ENCODE measurements around the gene ELP2. TPM values are rescaled to one million over a fixed set of nuclear protein-coding genes. Genes with fewer than 3 reads are reported as not detected.

Gene ELP2
- total RNA-seq, 1 donor from 2014 or later, result 100 TPM

DNA sequence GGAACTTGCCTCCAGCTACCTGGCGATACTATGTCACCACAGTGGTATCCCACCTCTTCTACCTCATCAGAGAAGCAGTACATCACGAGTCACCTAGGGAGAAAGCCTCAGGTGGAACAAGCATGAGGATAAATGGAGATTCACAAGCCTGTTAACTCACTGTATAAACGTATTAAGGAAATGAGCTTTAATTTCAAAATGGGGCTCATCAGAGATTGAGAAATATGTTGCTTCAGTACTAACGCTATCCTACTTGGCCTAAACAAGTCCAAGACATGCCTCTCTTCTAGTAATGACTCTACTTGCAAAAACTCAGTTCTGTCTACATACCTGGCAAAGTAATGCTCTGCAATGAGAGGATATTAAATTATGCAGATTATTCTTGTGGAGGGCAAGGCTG lies 4.9 kb upstream of the ELP2 start:
- DNase-seq (ENCODE audit: low spot score), result no peak

DNA sequence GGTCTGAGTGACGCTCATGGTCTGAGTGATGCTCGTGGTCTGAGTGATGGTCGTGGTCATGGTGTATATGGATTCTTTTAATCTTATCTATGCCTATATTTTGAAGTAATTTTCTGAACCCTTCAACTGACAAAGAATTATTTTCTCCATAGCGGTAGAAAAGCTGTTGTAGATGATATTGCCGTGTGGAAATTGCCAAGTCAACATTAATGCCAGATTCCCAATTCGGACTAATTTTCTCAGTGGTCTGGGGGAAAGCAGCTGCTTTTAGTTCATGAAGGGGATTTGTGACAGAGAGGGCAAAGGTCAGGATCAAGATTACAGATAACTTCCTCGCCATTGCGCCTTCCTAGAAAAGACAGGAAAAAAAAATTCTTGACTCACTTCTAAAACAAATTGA lies 3.0 kb upstream of the ELP2 start:
- DNase-seq (ENCODE audit: low spot score), result no peak

DNA sequence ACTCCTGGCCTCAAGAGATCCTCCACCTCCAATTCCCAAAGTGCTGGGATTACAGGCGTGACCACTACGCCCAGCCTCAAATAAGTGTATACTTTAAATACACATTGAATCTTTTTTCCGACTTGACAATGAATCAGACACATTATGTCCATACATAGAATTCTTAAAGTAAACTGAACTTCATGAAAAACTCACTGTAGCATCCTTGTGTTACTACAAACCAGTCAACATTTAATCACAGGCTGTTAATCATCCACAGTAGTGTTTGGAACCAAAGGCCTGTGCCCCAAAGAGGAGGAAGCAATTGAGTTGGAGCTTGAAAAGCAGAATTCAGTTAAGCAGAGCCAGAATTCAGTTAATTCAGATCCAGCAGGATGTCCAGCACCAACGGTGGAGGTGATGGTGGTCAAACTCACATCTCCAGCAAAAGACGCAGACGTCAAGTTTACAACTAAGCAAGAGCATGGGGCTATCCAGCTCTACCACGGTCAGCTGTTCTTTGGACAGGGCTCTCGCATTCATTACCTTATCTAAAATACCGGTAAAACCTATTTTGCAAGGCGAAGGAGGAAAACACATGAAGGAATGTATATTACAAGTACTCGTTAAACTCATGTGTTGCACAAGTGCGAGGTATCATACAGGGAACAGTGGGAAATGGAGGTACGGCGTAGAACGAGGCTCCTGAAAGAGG lies 1.7 kb upstream of the ELP2 start:
- DNase-seq (ENCODE audit: low spot score), result peak; percentile 4

DNA sequence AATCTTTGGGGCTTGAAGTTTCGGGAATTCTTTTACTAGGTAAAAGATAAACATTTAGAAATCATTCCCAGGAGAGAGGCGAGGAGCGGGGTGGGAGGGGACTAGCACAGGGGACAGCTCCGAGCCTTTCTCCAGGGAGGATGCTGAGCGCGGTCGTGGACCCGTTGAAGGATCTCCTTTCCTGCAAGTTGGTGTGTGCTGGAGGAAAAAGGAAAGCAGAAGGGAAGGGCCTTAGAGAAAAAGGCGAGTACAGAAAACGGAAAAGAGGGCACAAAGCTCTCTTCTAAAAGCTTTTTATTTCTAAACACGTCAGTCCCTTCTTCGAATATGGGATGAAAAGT lies 1.2 kb upstream of the ELP2 start:
- DNase-seq (ENCODE audit: low spot score), result peak; percentile 32

DNA sequence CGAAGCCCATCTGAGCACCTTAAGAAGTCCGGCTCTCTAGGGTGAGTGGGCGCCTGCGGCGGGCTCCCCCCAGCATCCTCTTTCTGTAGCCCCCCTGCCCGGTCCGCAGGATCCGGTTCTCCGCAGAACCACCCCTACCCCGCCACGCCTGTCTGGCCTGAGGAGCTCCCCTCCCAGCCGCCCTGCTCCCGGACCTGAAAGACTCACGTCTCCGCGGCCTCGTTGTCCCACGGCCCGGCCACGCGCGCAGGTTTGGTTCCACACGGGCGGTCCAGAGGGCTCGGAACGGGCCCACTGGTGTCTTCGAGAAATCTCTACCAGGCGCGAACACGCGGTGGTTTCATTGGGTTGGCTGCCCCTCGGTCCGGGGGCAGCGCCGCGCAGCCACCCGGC lies 796 bp upstream of the ELP2 start:
- no peak for DNase-seq (ENCODE audit: low spot score)

DNA sequence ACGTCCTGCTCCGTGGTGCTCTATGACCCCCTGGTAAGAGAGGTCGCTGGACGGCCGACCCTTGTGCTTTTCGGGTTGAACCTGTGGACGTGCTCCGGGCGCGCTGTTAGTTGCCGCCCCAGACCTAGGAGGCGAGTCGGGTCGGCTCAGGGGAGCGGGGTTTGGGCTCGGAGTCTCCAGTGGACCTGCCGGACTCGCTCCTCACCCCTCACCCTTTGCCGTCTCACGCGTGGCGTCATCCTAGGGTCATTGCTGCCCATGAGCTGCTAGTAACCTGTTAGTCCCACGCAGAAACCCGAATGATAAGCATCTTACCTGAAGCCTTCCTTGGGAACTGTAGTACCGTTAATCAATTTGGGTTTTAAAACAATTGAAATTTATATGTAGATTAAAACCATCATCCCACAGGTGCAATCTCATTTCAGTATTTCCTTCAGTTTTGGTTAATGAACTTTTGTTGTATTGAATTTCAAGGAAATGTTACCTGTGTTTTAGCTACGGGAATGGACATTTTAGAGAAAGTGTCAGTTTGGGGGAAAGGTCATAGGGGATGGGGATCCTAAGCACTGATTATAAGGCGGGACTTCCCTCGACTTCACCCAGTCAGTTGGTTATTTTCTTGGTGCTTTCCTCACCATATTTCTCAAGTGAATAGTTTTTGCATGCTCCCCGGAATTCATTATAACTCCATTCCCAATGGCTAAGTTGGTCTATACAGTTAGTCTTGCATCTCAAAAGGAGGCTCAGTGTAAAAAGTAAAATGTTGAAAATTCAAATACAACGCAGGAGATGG lies 536 bp downstream of the ELP2 start:
- no peak for DNase-seq (ENCODE audit: low spot score)

DNA sequence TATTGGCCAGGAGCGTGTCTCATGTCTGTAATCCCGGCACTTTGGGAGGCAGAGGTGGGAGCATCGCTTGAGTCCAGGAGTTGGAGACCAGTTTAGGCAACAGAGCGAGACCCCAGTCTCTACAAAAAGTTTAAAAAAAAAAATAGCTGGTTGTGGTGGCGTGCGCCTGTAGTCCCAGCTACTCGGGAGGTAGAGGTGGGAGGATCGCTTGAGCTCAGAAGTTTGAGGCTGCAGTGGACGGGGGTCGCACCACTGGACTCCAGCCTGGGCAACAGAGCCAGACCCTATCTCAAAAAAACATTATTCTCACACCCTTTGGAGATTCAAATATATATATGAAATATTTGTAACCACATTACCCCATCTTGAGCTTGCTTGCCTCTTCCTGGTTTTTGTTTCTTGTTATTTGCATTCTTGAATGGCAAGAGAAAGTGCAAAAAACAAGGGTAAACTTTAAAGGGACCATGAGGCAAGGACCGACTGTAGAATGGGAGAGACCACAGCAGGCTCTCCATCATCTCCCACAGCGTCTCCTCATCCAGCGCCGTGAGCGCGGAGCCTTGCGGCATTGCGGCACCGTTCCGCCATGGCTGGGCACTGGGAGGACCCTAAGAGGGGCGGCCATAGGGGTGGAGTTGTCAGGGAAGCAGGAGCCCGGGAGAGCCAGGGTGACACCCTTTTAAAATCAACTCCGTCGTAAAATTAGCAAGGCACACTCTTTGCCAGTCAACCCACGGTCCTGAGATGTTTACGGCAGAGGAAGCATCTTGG lies 1.4 kb downstream of the ELP2 start:
- no peak for DNase-seq (ENCODE audit: low spot score)

DNA sequence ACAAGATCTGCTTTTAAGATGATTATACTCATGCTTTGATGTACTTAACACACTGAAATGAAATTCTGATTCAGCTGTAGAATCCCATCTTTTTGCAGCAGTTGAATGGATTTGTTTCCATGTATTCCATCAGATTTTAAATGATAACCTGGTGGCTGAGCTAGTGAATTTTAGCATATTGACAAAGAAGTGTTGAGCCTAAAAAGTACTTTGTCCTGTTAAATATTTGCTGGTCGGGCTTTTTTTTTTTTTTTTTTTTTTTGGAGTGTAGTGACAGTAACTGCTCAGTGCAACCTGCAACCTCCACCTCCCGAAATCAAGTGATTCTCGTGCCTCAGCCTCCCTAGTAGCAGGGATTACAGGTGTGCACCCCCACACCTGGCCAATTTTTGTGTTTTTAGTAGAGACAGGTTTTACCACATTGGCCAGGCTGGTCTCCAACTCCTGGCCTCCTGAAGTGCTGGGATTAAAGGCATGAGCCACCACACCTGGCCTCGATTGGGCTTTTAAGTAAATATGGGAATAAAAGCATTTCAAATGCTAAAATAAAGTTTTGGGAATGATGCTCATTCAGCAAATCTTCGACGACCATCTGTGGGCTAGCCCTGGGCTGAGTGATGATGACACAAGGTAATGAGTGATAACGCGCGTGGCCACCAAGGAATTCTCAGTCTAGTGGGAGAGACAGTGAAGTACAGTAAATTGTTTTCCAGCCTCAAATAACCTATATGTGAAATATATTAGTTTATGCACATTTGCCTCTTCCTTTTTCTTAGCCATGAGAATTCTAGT lies 2.2 kb downstream of the ELP2 start:
- DNase-seq (ENCODE audit: low spot score), result no peak

DNA sequence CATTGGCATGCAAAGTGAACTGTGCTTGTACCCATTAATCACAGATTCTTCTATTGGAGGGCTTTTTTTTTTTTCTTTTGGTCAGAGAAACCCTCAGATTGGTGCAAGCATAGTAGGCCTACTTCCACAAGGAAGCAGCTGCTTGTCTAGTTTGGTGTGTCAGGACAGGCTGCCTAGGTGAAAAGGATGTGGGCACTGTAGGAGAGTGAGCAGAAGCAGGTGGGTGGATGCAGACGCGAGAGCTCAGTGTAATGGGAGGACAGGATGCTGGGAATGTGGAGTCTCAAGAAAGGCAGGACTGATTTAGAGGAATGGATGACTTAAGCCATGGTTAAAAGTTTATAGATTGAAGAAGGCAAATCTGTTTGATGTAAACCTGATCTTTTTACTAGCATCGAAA lies 3.1 kb downstream of the ELP2 start:
- DNase-seq (ENCODE audit: low spot score), result no peak

DNA sequence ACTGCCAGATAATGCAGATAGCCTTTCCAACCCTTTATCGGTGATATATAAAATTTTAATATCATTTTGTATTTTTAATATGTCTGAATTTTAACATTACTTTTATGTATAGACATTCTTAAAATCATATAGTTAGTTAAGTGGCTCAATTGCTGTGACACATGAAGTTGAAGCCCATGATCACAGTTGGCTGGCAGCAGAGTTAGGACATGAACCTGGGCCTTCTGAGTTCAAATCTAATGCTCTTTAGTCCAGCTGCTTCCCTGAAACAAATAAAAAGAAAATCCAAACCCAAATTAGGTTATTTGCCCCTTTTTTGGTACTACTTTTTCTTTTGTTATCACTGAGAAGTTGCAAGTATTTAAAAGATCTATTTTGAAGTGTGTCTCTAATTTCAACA lies 5.6 kb downstream of the ELP2 start:
- no peak for DNase-seq (ENCODE audit: low spot score)

DNA sequence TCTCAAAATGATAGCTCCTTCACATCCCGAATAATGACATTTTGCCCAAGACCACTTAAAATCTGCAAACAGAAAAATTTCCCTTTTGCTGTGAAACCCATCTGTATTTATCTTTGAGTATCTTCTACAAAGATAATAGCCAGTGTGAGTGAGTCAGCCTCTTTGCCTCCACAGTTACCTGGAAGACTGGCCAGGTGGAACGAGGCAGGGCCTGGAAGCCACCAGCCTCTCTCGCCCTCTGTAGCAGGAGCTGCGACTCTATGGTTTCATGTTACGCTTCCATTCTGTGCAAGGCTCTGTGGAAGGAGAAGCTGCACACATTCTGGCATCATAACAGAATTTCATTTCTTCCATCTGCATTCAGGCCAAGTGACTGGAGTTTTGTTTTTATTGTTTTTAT lies 9.5 kb downstream of the ELP2 start:
- no peak for DNase-seq (ENCODE audit: low spot score)

DNA sequence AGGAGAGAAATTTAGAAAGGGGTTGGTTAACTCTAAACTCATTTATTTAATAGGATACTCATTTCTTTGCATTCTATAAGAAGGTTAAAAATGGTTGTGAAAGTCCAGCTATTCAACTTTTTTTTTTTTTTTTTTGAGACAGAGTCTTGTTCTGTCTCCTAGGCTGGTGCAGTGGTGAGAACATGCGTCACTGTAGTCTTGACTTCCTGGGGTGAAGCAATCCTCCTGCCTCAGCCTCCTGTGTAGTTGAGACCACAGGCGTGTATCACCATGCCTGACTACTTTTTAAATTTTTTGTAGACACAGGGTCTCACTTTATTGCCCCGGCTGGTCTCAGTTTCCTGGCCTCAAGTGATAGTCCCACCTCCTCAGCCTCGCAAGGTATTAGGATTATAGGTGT lies 11.9 kb downstream of the ELP2 start:
- no peak for DNase-seq (ENCODE audit: low spot score)

DNA sequence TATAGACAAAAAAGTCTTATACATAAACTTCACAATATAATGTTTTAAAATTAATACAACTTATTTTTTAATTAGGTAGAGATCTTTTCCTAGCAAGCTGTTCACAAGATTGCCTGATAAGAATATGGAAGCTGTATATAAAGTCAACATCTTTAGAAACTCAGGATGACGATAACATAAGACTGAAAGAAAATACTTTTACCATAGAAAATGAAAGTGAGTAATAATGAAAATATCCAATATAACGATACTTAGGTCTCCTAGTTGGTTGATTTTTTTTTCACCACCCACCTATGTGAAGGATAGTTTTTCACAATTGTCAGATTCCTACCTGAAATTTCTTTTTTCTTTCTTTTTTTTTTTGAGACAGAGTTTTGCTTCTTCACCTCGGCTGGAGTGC lies 13.1 kb downstream of the ELP2 start:
- DNase-seq (ENCODE audit: low spot score), result no peak

DNA sequence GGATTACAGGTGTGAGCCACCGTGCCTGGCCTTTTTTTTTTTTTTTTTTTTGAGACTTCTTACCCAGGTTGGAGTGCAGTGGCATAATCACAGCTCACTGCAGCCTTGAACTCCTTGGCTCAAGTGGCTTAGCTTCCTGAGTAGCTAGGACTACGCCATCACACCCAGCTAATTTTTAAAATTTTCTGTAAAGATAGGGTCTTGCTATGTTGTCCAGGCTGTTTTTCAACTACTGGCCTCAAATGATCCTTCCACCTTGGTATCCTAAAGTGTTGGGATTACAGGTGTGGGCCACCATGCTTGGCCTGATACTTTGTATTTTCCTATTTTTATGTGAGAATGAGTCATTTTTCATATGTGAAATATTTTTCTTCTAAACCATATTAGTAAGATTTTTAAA lies 13.7 kb downstream of the ELP2 start:
- no peak for DNase-seq (ENCODE audit: low spot score)

DNA sequence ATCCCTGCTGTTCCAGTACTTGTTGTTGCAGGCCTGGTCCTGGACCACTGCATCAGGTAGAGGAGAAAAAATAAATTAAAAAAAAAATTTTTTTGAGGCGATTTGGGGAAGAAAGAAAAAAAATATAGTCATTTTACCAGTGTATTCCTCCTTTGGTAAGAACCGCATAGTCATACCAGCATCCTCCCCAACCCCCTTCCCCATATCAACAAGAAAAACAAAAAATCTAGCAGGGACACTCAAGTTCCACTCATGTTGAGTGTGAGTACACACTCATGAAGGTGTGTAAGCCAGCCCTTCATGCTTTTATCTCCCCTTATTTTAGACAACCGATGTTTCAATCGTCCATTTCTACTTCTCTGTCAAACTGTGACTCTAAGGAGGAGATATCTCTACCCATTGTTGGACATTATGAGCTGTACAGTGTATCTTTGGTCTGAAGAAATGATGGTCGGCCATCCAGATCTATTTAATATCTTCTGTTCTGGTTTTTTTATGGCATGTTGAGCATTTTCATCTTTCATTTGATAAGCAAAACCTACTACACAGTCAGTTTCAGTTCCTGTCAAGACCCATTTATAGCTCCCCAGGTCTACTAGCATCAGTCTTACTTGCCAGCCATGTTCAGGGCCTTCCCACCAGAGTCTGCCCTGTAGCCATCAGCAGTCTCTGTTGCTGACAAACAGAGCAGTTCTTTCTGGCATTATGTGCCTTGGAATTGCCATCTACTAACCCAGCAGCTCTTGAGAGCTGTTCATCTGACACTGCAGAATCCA lies 20.0 kb downstream of the ELP2 start:
- no peak for DNase-seq (ENCODE audit: low spot score)

DNA sequence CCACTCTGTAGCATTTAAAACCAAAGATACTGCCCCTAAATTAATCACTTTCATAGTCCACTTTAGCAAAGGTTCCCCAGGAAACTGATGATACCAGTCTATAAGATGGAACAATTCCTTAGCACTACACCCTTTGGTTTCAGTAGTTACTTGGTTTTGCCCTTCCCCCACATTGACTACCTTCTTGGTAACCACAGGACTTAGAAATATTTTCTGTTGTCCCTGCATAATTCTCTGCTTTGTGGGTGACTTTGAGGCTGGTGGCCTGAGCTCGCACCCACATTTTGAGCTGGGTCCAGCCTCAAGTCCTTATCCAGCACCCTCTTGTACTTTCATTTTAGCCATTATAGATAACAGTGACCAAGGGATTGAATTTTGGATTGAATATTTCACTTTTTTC lies 23.1 kb downstream of the ELP2 start:
- no peak for DNase-seq (ENCODE audit: low spot score)

DNA sequence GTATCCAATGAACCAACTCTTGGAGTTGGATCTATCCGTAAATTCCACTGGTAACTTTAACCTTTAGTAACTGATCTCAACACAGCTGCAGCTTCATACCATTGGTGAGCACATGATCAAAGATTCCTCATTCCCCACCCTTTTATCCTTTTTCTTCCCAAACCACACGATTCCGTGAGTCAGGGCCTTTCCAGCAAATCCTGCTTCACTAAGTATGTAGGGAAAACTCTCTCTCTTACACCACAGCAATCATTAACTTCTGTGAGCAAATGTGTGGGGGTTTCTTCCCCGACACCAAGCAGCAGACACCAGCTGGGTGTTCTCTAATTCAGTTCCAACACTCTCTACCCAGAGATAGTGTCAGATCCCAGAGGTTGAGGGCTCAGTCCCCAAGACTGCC lies 23.5 kb downstream of the ELP2 start:
- peak; percentile 10 for DNase-seq (ENCODE audit: low spot score)

DNA sequence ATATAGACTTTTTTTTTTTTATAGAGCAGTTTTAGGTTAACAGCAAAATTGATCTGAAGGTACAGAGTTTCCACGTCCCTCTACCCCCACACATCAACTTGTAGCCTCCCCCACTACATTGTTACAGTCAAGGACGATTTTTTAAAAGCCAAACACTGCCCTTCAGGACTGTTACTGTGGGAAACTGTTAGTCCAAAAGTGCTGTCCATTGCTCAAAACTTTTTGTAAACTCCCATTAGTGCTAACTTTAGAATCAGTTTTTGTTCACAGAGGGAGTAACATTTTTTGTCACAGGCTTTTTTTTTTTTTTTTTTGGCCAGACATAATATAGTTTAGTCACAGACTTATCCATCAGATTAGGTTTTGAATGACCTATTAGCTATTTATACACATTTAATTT lies 24.1 kb downstream of the ELP2 start:
- no peak for DNase-seq (ENCODE audit: low spot score)

DNA sequence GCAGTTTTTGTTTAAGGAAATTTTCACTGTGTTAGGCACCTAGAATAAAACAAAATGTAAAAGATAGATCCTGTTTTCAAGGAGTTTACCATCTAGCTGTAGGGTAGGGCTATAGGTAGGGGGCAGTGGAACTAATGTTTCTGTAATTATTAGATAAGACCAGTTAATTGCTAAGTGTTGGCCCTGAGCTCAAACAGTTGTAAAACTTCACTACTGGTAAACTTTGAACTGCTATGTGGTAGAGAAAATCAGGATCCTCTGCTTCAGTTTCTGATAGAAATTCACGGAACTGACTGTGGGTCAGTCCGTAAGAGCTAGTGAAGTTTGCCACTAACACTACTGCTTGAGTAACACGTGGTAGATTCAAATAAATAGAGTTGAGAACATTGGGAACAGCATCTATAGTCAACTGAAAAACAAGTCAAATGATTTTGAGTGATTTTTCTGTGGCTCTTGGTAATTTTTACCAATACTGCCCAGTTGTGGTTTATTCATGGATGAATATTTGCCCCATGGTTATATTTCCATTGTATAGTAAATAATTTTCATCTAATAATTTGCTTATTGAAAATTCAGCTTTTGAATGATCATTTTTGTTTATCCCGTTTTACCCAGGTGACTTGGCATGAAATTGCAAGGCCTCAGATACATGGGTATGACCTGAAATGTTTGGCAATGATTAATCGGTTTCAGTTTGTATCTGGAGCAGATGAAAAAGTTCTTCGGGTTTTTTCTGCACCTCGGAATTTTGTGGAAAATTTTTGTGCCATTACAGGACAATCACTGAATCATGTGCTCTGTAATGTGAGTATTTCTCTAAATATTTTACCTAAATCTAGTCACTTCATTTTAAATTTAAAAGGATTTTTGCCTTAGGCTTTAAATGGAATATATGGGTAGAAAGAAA lies 26.4 kb downstream of the ELP2 start:
- DNase-seq (ENCODE audit: low spot score), result no peak

DNA sequence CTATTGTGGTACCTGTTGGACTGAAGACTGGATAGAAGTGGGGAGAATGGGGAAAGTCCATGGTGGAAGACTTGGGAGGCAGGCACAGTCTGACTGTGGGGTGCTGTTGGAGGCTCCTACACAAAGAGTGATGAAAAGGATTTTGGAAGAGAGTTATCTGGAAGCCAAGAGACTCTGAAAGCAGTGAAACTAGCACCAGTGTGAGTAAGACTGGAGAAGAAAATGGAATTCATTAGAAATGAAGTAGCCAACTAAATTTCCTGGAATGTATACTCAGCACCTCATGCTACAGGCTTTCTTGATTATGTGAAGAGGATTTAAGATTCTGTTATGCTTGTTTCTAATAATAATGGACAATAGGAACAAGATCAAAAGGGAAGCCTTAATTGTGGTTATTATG lies 27.7 kb downstream of the ELP2 start:
- no peak for DNase-seq (ENCODE audit: low spot score)

Measured in umbilical cord (tissue), 2 donors.